Activated CD8-positive, alpha-beta memory T cell treated with anti-CD3 and anti-CD28 coated beads for 36 hours (primary cell): ENCODE measurements around the gene RLN2. TPM values are rescaled to one million over a fixed set of nuclear protein-coding genes. Genes with fewer than 3 reads are reported as not detected.

Source experiments
- CTCF ChIA-PET: fragments of 350-600 bp; sonication (Branson Sonifier 250); formaldehyde crosslinking; loops from one replicate; lab custom pipeline; 2021; ENCODE audit warnings: antibody characterized with exemption; lab: Charles Lee
- POLR2A ChIA-PET: fragments of 350-600 bp; sonication (Branson Sonifier 250); formaldehyde crosslinking; loops from one replicate; lab custom pipeline; 2021; ENCODE audit warnings: antibody characterized with exemption; lab: Charles Lee
- total RNA-seq, 2 experiments: library from RNA; stranded (reverse); gene quantifications; one replicate each; pipeline ENCODE4 v1.2.3, GENCODE V29; 2021

RLN2 gene
- total RNA-seq, 2 experiments from 2014 or later, result 2.4 to 2.8 TPM

GRCh38 chr9:5278486-5278885 lies 26.0 kb downstream of the RLN2 start:
- CTCF ChIA-PET, result no interaction called here
- POLR2A ChIA-PET, result no interaction called here

- ChIA-PET CTCF (no interaction called here), POLR2A (no interaction called here)
Measured at GRCh38 chr9:5274770-5275169, 29.7 kb downstream of the RLN2 start.

DNA sequence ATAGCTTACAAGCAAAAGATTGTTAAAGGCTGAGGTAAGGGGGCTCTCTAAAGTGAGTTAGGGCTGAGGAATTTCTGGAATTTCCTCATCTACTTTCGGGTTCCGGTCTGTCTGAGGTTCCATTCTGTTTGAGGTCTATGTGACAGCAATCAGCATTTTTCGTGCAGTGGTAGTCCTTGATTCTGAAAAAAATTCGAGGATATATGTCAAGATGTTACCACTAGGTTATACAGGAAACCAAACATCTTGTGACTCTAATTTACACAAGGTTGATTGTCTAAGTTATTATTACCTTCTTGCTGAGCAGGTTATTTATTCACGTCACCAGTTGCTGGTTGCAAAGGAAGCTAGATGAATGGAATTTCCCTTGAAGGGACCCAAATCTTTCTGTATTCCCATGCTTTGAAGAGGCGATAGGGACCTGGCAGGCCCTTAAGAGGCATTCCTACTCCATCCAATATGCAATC lies 35.2 kb downstream of the RLN2 start:
- ChIA-PET POLR2A (no interaction called here), CTCF (interaction anchor here (1.4 kb wide), 1 partner anchor 83 kb away, joined by 4 read pairs; no protein-coding TSS in a partner anchor)

GRCh38 chr9:5265939-5266338 lies 38.6 kb downstream of the RLN2 start:
- ChIA-PET CTCF (no interaction called here), POLR2A (no interaction called here)

GRCh38 chr9:5264219-5264595 lies 40.3 kb downstream of the RLN2 start:
- ChIA-PET CTCF (no interaction called here), POLR2A (no interaction called here)

DNA sequence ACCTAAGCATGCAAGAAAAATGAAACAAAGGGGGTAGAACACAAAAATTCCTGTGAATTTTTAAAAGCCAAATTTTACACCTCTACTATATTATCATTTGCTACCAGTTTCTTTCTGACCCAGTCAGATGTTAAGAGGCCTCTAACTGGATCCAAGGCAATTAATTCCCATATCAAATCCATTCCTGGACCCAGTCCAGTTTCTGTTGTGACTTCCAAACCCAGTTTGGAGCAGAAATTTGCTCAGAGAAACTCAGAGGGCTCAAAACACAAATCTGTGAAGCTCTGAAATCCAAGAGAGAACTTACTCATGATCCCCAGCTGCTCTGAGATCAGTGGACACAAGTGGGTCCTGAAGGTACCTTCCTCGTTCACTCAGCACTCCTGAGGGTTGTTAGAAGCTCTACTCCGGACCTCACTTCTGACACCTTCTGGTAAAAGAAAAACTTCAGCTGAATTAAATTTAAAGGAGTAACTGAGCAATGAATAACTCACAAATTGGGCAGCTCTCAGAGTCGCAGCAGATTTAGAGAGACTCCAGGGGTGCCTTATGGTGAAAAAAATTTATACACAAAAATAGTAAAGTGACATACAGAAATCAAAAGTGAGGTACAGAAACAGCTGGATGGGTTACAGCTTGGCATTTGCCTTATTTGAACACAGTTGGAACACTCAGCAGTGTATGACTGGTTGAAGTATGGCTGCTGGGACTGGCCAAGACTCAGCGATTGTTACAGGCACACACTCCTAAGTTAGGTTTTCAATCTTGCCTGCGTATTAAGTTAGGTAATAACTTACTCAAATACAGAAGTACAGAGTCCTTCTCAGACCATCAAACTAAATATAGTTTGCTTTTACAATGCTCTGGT lies 40.9 kb downstream of the RLN2 start:
- ChIA-PET POLR2A (no interaction called here), CTCF (no interaction called here)

Other genes starting within 250 kb of the RLN2 start
- not detected for gene INSL6, start 119.1 kb downstream of the RLN2 start, total RNA-seq
- gene INSL4, start 73.3 kb downstream of the RLN2 start, total RNA-seq, result not detected
- gene RLN1, start 35.2 kb upstream of the RLN2 start, total RNA-seq, result 1 to 10 TPM; 1.1 to 1.3 TPM
- 10 to 100 TPM; 31.8 to 35.7 TPM for gene PLGRKT, start 133.2 kb upstream of the RLN2 start, total RNA-seq
- 10 to 100 TPM; 19.3 to 20.3 TPM for gene CD274, start 145.8 kb upstream of the RLN2 start, total RNA-seq
- gene PDCD1LG2, start 205.8 kb upstream of the RLN2 start, total RNA-seq, result under 1 TPM; 0.25 to 0.51 TPM